GM18508 (cell line): Measurements from ENCODE around the gene HDGF.

ENCODE experiments used
- ATAC-seq: cut with Tn5 transposase; IDR thresholded peaks from one replicate; pipeline ENCODE4 v1.9.1; 2021; ENCODE audit warnings: moderate number of reproducible peaks; ENCODE audit not compliant: insufficient read depth, unreplicated experiment

Gene HDGF

DNA sequence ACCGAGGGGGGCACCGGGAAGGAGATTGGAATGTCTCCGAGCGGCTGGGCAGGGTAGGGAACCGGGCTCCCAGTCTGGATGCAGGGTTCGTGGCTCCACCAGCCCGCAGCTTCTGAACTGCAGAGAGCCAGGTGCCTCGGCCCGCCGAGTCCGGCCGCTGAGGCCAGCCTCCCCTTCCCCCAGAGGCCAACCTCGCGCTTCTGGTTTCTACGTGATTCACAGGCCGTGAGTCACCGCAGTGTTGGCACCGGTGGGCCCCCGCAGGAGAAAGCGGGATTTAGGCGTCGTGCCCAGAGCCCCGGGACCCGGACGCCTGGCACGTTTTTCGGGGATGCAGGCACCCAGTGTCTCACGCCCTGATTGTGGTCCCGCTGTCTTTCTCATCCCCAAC lies 46.5 kb downstream of the HDGF start:
- ATAC-seq: no peak

DNA sequence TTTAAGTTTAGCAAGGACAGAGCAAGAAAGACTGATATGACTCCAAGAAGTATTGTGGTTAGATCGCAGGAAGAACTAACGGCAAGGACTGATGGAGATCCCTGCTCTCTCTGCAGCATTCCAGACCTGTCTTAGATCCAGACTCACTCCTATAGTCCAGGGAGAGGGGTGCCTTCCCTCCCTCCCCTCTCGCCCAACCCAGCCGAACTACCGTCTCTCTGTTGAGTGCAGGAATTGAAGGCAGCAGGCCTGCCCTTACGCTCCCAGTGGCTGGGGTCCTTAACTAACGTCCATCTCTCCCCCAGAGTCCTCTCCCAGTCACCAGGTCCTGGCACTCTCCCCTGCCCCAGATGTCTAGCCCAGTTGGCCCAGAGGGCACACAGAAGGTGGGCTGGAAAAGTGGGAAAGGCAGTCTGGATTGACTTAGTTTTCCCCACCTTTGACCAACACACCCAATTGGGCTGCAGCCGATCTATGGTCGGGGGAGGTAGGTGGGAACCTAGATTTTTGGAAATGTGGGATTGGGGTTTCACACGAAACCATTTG lies 47.2 kb downstream of the HDGF start:
- no peak for ATAC-seq

DNA sequence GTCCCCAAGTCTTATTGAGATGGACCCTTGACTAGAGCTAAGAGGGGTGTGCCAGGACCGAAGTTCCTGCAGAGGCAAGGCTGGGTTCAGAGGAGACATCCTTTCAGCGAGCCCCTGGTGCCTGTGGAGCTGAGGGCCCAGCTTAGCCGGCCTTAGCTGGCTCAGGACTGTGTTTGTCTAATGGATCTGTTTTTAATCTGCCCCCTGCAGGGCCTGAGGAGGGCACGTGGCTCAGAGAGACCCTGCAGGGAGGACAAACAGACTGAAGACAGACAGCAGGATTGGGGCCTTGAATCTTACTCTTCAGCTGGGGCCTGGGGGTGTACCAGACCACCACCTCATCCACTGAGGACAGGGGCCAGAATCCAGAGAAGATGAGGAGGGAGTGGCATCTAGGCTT lies 47.7 kb downstream of the HDGF start:
- ATAC-seq: no peak

DNA sequence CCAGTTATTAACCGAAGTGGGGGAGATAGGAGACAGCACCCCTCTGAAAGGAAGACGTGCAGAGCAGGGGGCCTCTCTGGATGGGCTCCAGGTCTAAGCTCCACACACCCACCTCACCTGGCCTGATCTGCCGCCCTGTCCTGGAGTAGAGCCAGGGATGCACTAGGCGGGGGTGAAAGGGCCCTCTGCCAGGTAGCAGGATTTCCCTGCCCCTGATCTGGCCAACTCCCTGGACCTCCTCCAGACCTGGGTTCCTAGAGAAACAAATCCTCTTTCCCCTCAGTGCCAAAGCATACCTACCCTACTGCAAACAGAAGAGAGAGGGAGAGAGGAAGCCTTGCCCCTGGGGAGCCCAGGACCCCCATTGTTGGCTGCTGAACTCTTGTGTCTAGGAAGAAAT lies 48.1 kb downstream of the HDGF start:
- no peak for ATAC-seq

DNA sequence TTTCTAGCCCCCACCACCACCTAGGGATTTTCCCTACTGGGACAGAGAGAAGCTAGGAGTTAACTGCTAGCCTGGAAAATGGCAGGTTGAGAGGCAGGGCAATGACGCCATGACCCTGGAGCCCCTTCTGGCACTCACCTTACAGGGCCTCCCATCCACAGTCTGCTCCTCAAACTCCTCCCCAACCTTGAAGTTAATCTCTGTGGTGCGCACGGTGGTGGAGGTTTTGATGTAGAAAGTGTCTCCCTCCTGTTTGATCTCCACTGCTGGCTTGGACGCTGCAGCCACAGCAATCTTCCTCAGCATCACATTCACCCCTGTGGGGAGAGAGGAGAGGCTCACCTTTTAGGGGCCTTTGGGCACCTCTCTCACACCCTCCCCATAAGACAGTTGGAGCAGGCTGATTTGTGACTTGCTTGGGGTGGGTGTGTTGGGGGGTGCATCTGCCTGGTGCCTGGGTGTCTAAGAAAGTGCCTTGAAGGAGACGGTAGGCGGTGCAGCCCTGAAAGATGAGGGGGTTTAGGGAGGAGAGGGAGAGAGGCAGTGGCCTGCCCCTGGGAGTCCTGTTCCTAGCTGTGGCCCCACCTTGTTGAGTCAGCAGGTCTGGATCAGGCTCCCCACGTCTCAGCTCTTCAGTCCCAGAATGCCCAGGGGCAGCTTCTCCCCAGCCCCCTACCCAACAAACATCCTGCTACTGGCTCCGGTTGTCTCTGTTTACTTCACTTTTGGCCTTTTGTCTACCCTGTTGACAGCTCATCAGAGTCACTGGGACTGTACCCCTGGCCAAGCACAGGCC lies 50.5 kb downstream of the HDGF start:
- ATAC-seq: no peak

DNA sequence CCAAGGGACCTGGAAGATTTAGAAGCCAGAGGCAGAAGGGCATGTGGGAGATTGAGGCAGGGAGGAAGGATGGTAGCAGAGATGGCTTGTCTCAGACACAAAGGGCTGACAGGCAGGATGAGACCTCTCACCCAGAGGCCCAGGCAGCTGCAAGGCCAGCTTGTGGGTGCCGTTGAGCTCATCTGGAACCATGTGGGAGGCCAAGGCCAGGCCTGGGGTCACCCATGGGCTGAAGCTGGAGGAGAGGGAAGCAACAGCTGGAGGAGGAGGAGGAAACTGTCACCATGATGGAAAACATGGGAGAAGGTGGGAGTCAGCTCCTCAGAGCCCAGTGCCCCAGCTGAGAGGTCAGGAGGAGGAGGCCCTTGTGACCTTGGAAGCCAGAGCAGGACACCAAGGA lies 52.5 kb downstream of the HDGF start:
- ATAC-seq: no peak

DNA sequence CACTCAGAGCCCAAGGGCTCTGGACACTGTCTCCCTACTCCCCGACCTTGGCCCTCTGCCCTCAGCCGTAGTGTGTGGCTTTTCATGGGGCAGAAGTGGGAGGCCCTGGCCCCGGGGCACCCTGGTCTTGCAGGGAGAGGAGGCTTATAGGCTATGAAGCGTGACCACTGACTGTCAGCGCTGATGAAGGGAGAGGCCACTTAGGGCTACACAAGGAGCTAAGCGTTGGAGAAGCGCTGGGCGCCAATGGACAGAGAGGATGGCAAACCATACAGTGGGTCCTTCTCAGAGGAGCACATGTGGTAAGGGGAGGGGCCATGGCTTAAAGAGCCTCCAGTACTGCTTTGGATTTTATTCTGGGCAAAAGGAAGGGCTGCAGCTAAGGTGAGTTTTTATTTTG lies 54.0 kb downstream of the HDGF start:
- ATAC-seq: no peak

DNA sequence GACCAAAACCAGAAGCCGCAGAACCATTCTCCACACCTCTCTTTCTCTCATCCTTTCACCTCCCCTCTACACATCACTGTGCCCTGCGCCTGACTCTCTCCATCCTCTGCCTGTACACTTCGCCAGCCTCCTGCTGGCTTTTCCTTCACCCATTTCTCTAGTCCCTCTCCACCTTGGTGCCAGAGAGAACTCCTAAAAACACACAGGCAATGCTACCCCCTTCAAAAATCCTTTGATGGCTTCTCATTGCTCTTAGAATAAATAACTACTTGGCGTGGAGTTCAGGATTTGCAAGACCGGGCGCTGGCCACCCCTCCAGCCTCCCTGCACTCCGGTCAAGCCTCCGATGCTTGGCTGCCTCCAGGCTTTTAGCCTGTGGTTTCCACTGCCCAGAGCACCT lies 54.7 kb downstream of the HDGF start:
- ATAC-seq: no peak

DNA sequence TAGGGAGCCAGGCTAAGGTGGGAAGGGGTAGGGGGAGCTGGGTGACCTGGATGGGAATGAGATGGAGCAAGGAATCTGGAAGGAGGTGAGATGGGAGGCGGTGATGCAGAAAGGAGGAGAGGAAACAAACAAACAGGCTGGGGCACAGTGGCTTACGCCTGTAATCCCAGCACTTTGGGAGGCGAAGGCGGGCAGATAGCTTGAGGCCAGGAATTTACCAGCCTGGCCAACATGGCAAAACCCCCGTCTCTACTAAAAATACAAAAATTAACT lies 56.8 kb downstream of the HDGF start:
- no peak for ATAC-seq

DNA sequence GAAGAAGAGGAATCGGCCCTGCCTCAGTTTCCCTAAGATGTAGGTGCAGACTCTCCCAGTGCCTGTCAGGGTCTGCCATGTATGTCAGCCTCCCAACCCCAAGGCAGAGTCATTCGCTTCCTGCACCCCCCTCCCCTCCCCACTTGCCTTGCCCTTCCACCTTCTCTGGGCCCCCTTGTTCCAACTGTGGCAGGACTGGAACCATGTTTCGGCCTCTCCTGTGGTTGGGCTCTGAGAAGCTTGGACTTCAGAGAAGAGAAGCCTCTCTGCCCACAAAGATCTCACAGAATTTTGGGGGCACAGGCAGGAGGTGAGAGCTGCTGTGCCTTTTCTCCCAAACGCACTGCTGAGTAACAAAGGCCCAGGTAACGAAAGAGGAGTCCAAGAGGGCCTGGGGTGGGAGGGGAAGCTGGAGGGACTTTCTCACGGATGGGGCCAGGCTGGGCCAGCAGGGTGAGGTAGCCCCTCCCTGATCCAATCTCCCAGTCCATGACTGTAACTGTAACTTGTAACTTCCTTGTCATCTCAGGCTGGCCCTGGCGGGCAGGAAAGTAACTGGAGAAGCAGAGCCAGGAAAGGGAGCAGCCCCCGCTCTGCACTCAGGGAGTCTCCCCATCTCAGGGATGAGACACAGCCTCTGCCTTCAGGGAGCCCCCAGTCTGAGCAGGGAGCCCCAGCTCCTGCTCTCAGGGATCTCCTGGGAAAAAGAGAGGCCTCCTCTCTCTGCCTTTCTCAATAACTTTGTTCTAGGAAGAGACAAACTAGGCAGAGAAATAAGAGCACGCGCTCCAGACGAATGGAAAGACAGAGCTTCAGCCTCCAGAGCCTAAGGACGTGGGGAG lies 57.4 kb downstream of the HDGF start:
- ATAC-seq: no peak

DNA sequence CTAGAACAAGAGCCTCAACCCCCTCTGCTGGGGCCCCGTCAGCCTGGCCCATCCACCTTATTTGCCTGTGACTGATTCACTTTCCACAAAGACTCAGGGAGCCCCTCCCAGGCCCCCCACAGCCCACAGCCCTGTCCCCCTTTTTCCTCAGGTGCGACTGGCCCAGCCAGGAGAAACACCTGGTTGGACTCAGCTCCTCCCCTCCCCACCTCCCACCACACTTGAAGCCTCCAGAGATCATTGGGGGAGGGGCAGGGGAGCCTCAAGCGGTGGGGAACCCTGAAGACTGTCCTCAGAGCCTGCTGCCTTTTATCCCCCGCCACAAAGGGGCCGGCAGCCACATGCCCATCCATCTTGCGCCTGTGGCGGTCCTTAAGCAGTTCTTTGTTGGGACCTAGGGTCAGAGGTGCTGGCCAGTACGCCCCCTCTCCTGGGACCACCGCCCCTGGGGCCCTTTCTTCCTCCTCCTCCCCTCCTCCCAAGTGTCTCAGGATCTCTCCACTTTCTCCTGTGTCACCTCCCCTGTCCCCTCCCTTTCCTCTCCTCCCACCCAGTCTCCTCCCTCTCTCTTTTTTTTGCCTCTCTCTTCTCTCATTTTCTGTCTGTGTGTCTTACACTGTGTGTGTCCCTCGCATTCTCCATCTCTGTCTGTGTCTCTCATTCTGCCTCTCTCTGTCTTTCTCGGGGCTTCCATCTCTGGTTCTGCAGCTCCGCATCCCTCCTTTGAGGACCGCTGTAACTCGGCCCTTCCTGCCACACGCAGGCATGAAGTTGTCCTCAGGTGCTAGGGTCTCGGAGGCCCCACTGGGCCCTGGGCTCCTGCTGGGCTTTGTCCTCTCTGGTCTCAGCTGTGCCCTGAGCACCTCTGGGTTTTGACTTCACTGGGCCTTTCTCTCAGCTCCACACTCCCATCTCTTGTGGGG lies 58.3 kb downstream of the HDGF start:
- no peak for ATAC-seq

DNA sequence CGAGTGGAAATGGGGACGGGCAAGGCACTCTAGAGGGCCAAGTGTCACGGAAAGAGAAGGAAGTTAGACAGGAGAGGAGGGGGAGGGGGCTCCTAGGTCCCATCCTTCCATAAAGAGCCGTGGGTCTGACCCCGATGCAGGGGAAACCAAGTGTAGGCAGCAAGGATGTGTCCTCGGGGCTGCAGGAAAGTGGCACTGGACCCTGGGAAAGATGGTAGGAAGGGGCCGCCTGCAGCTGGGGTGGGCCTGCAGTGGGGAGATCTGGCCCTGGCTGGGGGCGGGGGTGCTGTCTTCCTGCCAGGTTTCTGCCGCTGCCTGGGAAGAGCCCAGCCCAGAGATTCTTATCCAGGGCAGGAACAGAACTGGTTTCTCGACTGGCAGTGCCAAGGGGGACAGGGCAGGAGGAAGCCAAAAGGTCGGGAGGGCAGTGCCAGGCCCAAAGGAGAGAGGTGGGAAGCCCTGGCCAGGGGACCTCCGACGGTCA lies 59.0 kb downstream of the HDGF start:
- ATAC-seq: no peak
